ENCODE data around the gene FOXJ3. TPM values are rescaled to one million over a fixed set of nuclear protein-coding genes. Genes with fewer than 3 reads are reported as not detected.

The FOXJ3 gene
- total RNA-seq, 1 experiment from 2014 or later, result 51.1 TPM

GRCh38 chr1:42179900-42180329 lies 155.1 kb downstream of the FOXJ3 start:
- no peak for DNase-seq (ENCODE audit: low read depth, low spot score)
- CTCF ChIA-PET, result no interaction called here
- Histone ChIP-seq H3K4me3 (replicated peaks in 1 of 2; ENCODE audit: low read depth in 1 of 2, low read length in 2 of 2) (no peak overlapping the region), H3K27ac (ENCODE audit: low read depth, low read length) (no peak overlapping the region), H3K9me2 (ENCODE audit: insufficient read depth) (no peaks in the 10 kb centered on the region), H3K4me1 (ENCODE audit: control insufficient read depth in 1 of 2, insufficient read depth in 2 of 2, low read length in 2 of 2) (no peaks in the 10 kb centered on the region), H3K4me2 (ENCODE audit: low read length) (no peak overlapping the region), H3K9ac (ENCODE audit: low read length) (no peak overlapping the region), H2AFZ (ENCODE audit: low read depth, low read length, poor library complexity, severe bottlenecking) (no peak overlapping the region), H3K9me3 (ENCODE audit: control insufficient read depth in 1 of 2, insufficient read depth in 1 of 2, low read depth in 1 of 2, low read length in 2 of 2) (no peaks in the 10 kb centered on the region), H3K79me2 (ENCODE audit: insufficient read depth, low read length) (no peaks in the 10 kb centered on the region), H3K27me3 (ENCODE audit: insufficient read depth, low read length) (no peaks in the 10 kb centered on the region), H3K36me3 (ENCODE audit: control insufficient read depth in 1 of 2, insufficient read depth in 2 of 2, low read length in 2 of 2) (peaks cover 0 to 10% of the 10 kb centered on the region in 2 experiments; a peak in 1 of 4 replicates), H4K20me1 (ENCODE audit: insufficient read depth) (0 out of 2 replicates have a peak, but pooled peaks cover 5% of the 10 kb centered on the region)
- no peak for ATAC-seq
- no TSS peak for BruUV-seq (replicated peaks)
- intact Hi-C loops (cut with micrococcal nuclease), result loop anchor here (10.0 kb wide), 2 partner anchors 555 to 915 kb away; no protein-coding TSS in a partner anchor
- RAD21 ChIA-PET (ENCODE audit: low non-redundant PET in 1 of 2, low total read pairs in 2 of 2, uncharacterized antibody in 2 of 2, unreplicated experiment in 2 of 2), result no interaction called here
- TF ChIP-seq, protein P1, sequence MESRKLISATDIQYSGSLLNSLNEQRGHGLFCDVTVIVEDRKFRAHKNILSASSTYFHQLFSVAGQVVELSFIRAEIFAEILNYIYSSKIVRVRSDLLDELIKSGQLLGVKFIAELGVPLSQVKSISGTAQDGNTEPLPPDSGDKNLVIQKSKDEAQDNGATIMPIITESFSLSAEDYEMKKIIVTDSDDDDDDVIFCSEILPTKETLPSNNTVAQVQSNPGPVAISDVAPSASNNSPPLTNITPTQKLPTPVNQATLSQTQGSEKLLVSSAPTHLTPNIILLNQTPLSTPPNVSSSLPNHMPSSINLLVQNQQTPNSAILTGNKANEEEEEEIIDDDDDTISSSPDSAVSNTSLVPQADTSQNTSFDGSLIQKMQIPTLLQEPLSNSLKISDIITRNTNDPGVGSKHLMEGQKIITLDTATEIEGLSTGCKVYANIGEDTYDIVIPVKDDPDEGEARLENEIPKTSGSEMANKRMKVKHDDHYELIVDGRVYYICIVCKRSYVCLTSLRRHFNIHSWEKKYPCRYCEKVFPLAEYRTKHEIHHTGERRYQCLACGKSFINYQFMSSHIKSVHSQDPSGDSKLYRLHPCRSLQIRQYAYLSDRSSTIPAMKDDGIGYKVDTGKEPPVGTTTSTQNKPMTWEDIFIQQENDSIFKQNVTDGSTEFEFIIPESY (IDR thresholded peaks at IDR 0.05; ENCODE audit: extremely low read depth, insufficient replicate concordance, low read length), result no peak
- TF ChIP-seq RAD21 (IDR thresholded peaks at IDR 0.05; ENCODE audit: low read depth) (no peak), CEBPB (IDR thresholded peaks at IDR 0.05; ENCODE audit: low read depth) (no peak), POLR2AphosphoS5 (IDR thresholded peaks at IDR 0.05; ENCODE audit: low read depth, low read length) (no peak), TCF7L2 (IDR thresholded peaks at IDR 0.05; ENCODE audit: borderline replicate concordance, extremely low read depth, insufficient read depth, insufficient read length) (no peak)
- TF ChIP-seq, protein P2, sequence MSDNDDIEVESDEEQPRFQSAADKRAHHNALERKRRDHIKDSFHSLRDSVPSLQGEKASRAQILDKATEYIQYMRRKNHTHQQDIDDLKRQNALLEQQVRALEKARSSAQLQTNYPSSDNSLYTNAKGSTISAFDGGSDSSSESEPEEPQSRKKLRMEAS (IDR thresholded peaks at IDR 0.05), result no peak
- POLR2A ChIA-PET, result no interaction called here

- H3K36me3 ChIP-seq (ENCODE audit: control insufficient read depth in 1 of 2, insufficient read depth in 2 of 2, low read length in 2 of 2), result peaks cover 0 to 10% of the 10 kb centered on the region in 2 experiments; a peak in 1 of 4 replicates
- BruUV-seq (replicated peaks), result no TSS peak
Observed at GRCh38 chr1:42179275-42179674, 155.8 kb downstream of the FOXJ3 start.

More at GRCh38 chr1:42179275-42179674, 155.8 kb downstream of the FOXJ3 start:
- Histone ChIP-seq H3K4me3 (replicated peaks in 1 of 2; ENCODE audit: low read depth in 1 of 2, low read length in 2 of 2) (no peak overlapping the region), H3K9ac (ENCODE audit: low read length) (no peak overlapping the region), H3K9me3 (ENCODE audit: control insufficient read depth in 1 of 2, insufficient read depth in 1 of 2, low read depth in 1 of 2, low read length in 2 of 2) (no peaks in the 10 kb centered on the region), H3K27me3 (ENCODE audit: insufficient read depth, low read length) (no peaks in the 10 kb centered on the region), H3K27ac (ENCODE audit: low read depth, low read length) (no peak overlapping the region), H4K20me1 (ENCODE audit: insufficient read depth) (0 out of 2 replicates have a peak, but pooled peaks cover 5% of the 10 kb centered on the region), H2AFZ (ENCODE audit: low read depth, low read length, poor library complexity, severe bottlenecking) (no peak overlapping the region), H3K9me2 (ENCODE audit: insufficient read depth) (no peaks in the 10 kb centered on the region), H3K4me1 (ENCODE audit: control insufficient read depth in 1 of 2, insufficient read depth in 2 of 2, low read length in 2 of 2) (peaks cover 0 to under 1% of the 10 kb centered on the region in 2 experiments; a peak in 2 of 4 replicates), H3K4me2 (ENCODE audit: low read length) (no peak overlapping the region), H3K79me2 (ENCODE audit: insufficient read depth, low read length) (no peaks in the 10 kb centered on the region)
- ATAC-seq, result no peak
- DNase-seq (ENCODE audit: low read depth, low spot score), result no peak
- no peak for TF ChIP-seq EZH2phosphoT487 (IDR thresholded peaks at IDR 0.05; ENCODE audit: borderline replicate concordance)
- TF ChIP-seq SRF (IDR thresholded peaks at IDR 0.05; ENCODE audit: low read depth), result no peak
- intact Hi-C loops (cut with micrococcal nuclease), result loop anchor here (10.0 kb wide), 2 partner anchors 556 to 914 kb away; no protein-coding TSS in a partner anchor
- ChIA-PET RAD21 (ENCODE audit: low non-redundant PET in 1 of 2, low total read pairs in 2 of 2, uncharacterized antibody in 2 of 2, unreplicated experiment in 2 of 2) (no interaction called here), CTCF (no interaction called here), POLR2A (no interaction called here)
